Osteoblast (primary cell): Measurements from ENCODE around the gene FITM1. TPM values are rescaled to one million over a fixed set of nuclear protein-coding genes. Genes with fewer than 3 reads are reported as not detected.
A peak's percentile ranks its signal among the peaks of the same experiment; 100 is the strongest.

ENCODE experiments used
- DNase-seq: peaks from one replicate; pipeline ENCODE4 v3.0.0; 2011; ENCODE audit warnings: low spot score, mixed read lengths; ENCODE audit not compliant: insufficient read length; ENCODE audit errors: missing footprints
- H2AFZ ChIP-seq: 2 replicates; pipeline ENCODE4 v1.6.0; 2011; ENCODE audit warnings: mild to moderate bottlenecking, low read length
- H3K27ac ChIP-seq: 2 replicates; pipeline ENCODE4 v1.5.1; 2011; ENCODE audit warnings: mild to moderate bottlenecking, low read depth, low read length, moderate library complexity
- H3K27me3 ChIP-seq: 2 replicates; pipeline ENCODE4 v1.6.0; 2012; ENCODE audit warnings: mild to moderate bottlenecking, control low read depth, inconsistent platforms, low read length, moderate library complexity; ENCODE audit not compliant: insufficient read depth
- H3K36me3 ChIP-seq: 2 replicates; pipeline ENCODE4 v1.5.1; 2011; ENCODE audit warnings: mild to moderate bottlenecking, low read length, control low read depth, moderate library complexity; ENCODE audit not compliant: insufficient read depth
- H3K4me1 ChIP-seq: 2 replicates; pipeline ENCODE4 v1.5.1; 2011; ENCODE audit warnings: mild to moderate bottlenecking, low read length, control low read depth, moderate library complexity; ENCODE audit not compliant: insufficient read depth
- H3K4me2 ChIP-seq: 2 replicates; pipeline ENCODE4 v1.6.0; 2011; ENCODE audit warnings: mild to moderate bottlenecking, low read length; ENCODE audit not compliant: insufficient read depth
- H3K4me3 ChIP-seq: fragments of 200-600 bp; sonication (generic); 3 replicates; pipeline ENCODE4 v1.5.1; 2012; ENCODE audit warnings: mild to moderate bottlenecking, low read length, inconsistent platforms; ENCODE audit not compliant: insufficient read depth
- H3K79me2 ChIP-seq: 2 replicates; pipeline ENCODE4 v1.6.0; 2012; ENCODE audit warnings: mild to moderate bottlenecking, low read length, control low read depth, inconsistent platforms; ENCODE audit not compliant: insufficient read depth
- H3K9me3 ChIP-seq: 2 replicates; pipeline ENCODE4 v1.5.1; 2011; ENCODE audit warnings: low read depth, low read length, control low read depth
- H4K20me1 ChIP-seq: 2 replicates; pipeline ENCODE4 v1.6.0; 2012; ENCODE audit warnings: mild to moderate bottlenecking, low read length, control low read depth; ENCODE audit not compliant: insufficient read depth
- total RNA-seq: library from RNA; depleted of rRNA; stranded (reverse); fragments of >200 nt; gene quantifications from 2 replicates; pipeline ENCODE4 v1.2.3, GENCODE V29; 2012
- TF ChIP-seq, protein P1 (sequence below): IDR thresholded peaks from 2 replicates; pipeline ENCODE4 v1.5.1; 2011; ENCODE audit warnings: mild to moderate bottlenecking, low read depth, low read length, moderate library complexity; ENCODE audit errors: extremely low read depth

Gene FITM1
- total RNA-seq, 1 donor = 0.72 TPM

GRCh38 chr14:24162093-24162492 lies 31.6 kb downstream of the FITM1 start:
- peak overlapping the region; percentile 88 for H3K27ac ChIP-seq
- peak; percentile 90 for DNase-seq
- peak overlapping the region; percentile 82 for H3K4me3 ChIP-seq
- H3K79me2 ChIP-seq = peaks cover 23% of the 10 kb centered on the region
- TF ChIP-seq, protein P1, sequence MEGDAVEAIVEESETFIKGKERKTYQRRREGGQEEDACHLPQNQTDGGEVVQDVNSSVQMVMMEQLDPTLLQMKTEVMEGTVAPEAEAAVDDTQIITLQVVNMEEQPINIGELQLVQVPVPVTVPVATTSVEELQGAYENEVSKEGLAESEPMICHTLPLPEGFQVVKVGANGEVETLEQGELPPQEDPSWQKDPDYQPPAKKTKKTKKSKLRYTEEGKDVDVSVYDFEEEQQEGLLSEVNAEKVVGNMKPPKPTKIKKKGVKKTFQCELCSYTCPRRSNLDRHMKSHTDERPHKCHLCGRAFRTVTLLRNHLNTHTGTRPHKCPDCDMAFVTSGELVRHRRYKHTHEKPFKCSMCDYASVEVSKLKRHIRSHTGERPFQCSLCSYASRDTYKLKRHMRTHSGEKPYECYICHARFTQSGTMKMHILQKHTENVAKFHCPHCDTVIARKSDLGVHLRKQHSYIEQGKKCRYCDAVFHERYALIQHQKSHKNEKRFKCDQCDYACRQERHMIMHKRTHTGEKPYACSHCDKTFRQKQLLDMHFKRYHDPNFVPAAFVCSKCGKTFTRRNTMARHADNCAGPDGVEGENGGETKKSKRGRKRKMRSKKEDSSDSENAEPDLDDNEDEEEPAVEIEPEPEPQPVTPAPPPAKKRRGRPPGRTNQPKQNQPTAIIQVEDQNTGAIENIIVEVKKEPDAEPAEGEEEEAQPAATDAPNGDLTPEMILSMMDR = no peak
- H2AFZ ChIP-seq = peak overlapping the region; percentile 42
- peak overlapping the region; percentile 97 for H3K4me2 ChIP-seq
- H3K36me3 ChIP-seq = peaks cover 74% of the 10 kb centered on the region
- peaks cover 6% of the 10 kb centered on the region for H4K20me1 ChIP-seq
- no peaks in the 10 kb centered on the region for H3K9me3 ChIP-seq
- peaks cover 11% of the 10 kb centered on the region for H3K4me1 ChIP-seq
- H3K27me3 ChIP-seq = no peaks in the 10 kb centered on the region

DNA sequence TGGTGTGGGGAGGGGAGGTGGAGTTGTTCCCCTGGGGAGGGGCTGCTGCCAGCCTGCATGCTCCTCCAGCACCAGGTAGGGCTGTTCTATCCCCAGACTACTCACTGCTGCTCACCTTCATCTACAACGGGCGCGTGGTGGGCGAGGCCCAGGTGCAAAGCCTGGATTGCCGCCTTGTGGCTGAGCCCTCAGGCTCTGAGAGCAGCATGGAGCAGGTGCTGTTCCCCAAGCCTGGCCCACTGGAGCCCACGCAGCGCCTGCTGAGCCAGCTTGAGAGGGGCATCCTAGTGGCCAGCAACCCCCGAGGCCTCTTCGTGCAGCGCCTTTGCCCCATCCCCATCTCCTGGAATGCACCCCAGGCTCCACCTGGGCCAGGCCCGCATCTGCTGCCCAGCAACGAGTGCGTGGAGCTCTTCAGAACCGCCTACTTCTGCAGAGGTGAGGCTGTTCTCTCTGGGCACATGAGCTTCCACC lies 34.1 kb downstream of the FITM1 start:
- no peak overlapping the region for H2AFZ ChIP-seq
- peaks cover 11% of the 10 kb centered on the region for H3K4me1 ChIP-seq
- H3K27me3 ChIP-seq = no peaks in the 10 kb centered on the region
- H3K4me2 ChIP-seq = no peak overlapping the region
- peaks cover 6% of the 10 kb centered on the region for H4K20me1 ChIP-seq
- H3K4me3 ChIP-seq = no peak overlapping the region
- peaks cover 23% of the 10 kb centered on the region for H3K79me2 ChIP-seq
- H3K36me3 ChIP-seq = peaks cover 69% of the 10 kb centered on the region
- H3K27ac ChIP-seq = no peak overlapping the region
- peak; percentile 35 for DNase-seq
- TF ChIP-seq, protein P1 = no peak
- no peaks in the 10 kb centered on the region for H3K9me3 ChIP-seq

GRCh38 chr14:24165785-24166184 lies 35.3 kb downstream of the FITM1 start:
- Histone ChIP-seq H3K4me2 (no peak overlapping the region), H3K27me3 (no peaks in the 10 kb centered on the region), H3K9me3 (no peaks in the 10 kb centered on the region), H3K4me1 (peaks cover 11% of the 10 kb centered on the region), H3K4me3 (no peak overlapping the region), H2AFZ (no peak overlapping the region), H3K79me2 (peaks cover 23% of the 10 kb centered on the region), H4K20me1 (peaks cover 6% of the 10 kb centered on the region), H3K27ac (no peak overlapping the region), H3K36me3 (peaks cover 63% of the 10 kb centered on the region)
- TF ChIP-seq, protein P1 = no peak
- no peak for DNase-seq

DNA sequence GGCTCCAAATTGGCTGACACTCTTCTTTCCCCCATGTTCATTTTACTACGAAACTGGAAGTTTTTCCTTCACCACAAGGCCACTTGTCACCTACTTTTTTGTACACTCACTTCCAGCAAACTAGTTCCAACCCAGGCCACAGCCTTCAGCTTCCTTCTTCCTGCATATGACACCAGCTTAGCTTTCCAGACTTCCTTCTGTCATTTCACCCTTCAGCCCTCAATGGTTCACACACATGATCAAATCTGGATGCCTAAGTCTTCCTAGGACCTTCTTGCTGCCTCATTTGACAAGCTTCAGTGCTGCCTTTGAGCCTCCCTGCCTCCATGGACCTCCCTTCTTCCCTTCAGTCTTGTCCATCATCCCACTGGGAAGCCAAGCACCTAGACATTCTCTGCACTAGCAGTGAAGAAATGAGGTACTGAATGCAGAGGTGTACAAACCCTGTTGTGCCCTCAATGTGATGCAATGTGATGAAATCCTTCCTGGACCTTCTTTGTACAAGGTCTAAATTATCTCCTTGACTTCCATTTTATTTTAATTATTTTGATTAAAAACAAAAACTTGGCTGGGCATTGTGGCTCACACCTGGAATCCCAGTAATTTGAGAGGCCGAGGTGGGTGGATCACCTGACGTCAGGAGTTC lies 37.1 kb downstream of the FITM1 start:
- H3K27me3 ChIP-seq = no peaks in the 10 kb centered on the region
- H3K36me3 ChIP-seq = peaks cover 63% of the 10 kb centered on the region
- no peaks in the 10 kb centered on the region for H3K4me1 ChIP-seq
- peaks cover 9% of the 10 kb centered on the region for H3K79me2 ChIP-seq
- no peak overlapping the region for H3K4me2 ChIP-seq
- peaks cover 3% of the 10 kb centered on the region for H4K20me1 ChIP-seq
- no peak overlapping the region for H2AFZ ChIP-seq
- H3K9me3 ChIP-seq = no peaks in the 10 kb centered on the region
- TF ChIP-seq, protein P1 = no peak
- no peak overlapping the region for H3K27ac ChIP-seq
- DNase-seq = no peak
- H3K4me3 ChIP-seq = no peak overlapping the region
